Fibroblast of peridontal ligament (primary cell): ENCODE results near the gene NEO1.
A peak's percentile ranks its signal among the peaks of the same experiment; 100 is the strongest.
"Not testable (repeated sequence)": the region's sequence is repeated elsewhere in the genome, so short reads cannot be mapped to it uniquely, and the experiment has no call there.

Experiments
- DNase-seq: peaks from one replicate; pipeline ENCODE4 v3.0.0-alpha.2; 2010; ENCODE audit errors: extremely low read depth

NEO1 gene

GRCh38 chr15:73212424-73212823, 160.2 kb downstream of the NEO1 start:
- peak; percentile 41 for DNase-seq

DNA sequence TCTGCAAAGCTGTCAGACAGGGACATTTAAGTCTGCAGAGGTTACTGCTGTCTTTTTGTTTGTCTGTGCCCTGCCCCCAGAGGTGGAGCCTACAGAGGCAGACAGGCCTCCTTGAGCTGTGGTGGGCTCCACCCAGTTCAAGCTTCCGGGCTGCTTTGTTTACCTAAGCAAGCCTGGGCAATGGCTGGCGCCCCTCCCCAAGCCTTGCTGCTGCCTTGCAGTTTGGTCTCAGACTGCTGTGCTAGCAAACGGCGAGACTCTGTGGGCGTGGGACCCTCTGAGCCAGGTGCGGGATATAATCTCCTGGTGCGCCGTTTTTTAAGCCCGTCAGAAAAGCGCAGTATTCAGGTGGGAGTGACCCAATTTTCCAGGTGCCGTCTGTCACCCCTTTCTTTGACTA, 169.2 kb downstream of the NEO1 start:
- not testable (repeated sequence) for DNase-seq

DNA sequence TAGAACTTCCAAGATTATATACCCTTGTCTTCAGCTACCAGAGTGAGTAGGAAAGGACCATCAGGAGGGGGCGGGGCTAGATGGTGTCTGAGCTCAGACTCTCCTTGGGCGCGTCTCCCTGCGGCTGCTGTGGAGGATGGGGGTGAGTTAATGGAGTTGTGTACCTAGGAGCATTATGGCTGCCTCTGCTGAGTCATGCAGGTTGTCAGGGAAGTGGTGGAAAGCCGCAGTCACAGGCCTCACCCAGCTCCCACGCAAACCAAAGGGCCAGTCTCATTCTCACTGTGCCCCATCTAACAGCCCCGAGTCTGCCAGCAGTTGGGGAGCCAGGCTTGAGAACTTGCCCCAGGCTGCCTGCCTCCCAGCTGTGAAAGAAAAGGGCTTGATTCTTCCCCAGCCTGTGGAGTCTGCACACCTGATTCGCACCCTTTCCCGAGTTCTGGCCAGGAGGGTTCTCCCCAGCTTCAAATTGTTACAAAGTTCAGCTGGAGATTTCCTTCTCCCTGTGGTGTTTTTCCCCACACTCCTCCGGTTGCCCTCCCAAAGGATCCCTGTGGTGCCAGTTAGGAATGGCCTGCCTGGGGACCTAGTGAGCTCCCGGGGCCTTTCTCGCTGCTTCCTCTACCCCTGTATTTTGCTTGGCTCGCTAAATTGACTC, 173.2 kb downstream of the NEO1 start:
- DNase-seq: no peak

GRCh38 chr15:73226093-73226814, 174.0 kb downstream of the NEO1 start:
- DNase-seq: peak; percentile 10

DNA sequence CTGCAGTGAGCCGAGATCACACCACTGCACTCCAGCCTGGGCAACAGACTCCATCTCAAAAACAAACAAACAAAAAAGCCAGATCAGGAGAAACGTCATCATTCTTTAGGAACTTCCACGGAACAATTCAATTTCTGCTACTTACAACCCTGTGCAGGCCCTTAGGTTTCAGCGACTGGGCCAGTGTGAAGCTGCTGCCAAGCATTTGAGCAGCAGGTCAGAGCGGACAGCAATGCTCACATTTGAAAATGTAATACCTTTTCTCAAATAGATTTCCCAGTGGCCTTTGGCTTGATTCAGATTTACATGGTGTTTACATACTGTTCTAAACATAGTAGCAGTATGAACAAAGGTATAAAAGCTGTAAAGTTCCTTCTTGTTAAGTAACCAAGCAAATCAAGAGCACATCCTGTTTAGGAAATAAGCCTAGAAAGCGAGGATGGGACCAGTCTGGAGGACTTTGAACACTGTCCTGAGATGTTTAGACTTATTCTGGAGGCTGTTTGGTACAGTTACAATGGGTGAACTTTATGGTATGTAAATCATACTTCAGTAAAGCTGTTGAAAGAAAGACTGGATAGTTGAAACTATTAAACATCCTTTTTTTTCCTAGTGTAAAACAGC, 175.3 kb downstream of the NEO1 start:
- no peak for DNase-seq

- no peak for DNase-seq
Observed at GRCh38 chr15:73228128-73228646, 175.9 kb downstream of the NEO1 start.

DNA sequence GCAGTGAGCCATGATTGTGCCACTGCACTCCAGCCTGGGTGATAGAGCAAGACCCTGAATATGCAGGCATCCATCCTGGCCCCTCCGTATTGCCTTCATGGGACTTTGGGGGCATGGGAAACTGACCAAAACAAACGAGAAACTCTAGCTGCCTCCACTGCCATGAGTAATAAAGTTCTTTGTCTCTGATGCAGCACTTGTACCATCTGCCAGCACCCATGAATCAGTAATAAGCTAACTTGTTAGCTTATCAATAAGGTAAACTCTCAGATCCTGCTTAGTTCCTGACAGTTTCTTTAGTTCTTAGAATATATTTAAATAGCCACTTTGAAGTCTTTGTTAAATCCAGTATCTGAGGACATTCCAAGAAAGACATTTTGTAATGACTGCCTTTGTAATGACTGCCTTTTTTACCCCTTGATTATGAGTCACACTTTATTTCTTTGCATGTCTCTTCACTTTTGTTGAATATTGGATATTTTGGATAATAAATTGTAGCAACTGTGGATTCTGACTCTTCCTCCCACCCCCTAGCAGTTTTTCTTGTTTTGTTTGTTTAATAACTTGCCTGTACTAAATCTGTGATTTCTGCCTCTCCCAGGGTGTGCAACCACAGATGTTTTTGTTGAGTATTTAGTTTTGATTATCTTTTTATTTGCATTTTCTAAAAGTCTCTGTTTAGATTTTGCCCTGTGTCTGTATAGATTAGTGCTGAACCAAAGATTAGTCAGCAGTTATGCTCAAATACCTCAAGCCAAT, 179.6 kb downstream of the NEO1 start:
- peak; percentile 65 for DNase-seq

DNA sequence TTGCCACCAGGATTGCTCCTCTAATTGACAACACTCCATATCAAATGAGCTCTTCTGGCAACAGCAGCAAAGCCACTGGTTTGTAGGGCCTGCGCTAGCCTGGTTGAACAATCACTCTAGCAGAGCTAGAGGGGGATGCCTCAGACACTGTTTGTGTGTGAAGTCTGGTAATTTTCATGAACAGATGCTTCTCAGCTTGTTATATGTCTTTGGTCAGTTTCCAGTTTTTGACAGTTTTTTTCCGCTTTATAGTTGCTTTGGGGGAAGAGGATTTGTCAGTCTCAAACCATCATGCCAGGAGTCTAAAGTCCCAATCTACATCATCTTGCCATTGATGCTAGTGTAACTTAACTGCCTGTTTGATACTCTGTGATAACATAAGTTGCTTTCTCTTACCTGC, 180.5 kb downstream of the NEO1 start:
- DNase-seq: peak; percentile 13

- no peak for DNase-seq
Observed at GRCh38 chr15:73233623-73234022, 181.4 kb downstream of the NEO1 start.

GRCh38 chr15:73237910-73238309, 185.6 kb downstream of the NEO1 start:
- no peak for DNase-seq

GRCh38 chr15:73239564-73240215, 187.4 kb downstream of the NEO1 start:
- no peak for DNase-seq

GRCh38 chr15:73240866-73241499, 188.7 kb downstream of the NEO1 start:
- DNase-seq: peak; percentile 76

GRCh38 chr15:73244333-73244732, 192.1 kb downstream of the NEO1 start:
- no peak for DNase-seq

DNA sequence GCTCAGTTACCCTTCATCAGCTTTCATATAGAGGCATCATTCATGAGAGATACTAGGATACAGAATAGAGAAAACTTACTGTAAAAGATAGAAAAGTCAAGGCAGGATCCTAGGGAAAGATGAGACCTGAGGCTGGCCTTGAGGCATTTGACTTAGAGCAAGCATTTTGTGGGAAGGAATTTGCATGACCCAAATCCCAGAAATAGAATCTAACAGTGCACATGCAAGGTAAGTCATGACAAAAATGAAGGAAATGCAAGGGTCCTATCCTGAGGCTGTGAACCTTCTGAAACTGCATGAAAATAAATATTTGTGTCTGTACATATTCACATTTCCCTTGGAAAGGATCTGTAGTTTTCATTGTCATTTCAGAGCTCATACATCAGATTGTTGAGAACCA, 194.2 kb downstream of the NEO1 start:
- DNase-seq: no peak

DNA sequence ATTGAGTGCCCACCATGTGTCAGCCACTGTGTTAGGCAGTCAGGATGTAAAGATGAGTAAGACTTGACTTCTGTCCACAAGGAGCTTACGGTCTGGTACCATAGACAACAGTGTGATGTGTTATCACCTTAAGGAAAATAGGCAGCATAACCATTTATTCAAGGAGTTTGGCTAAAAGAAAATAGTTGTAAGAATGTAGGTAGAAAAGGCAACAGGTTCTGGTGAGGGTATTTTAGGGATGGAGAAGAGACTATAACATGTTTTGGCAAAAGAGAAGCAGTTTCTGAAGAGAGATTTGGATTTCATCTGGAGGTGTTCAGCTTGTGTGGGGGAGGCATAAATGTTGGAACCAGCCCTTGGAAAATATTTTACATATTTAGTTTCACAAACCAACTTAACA, 194.6 kb downstream of the NEO1 start:
- DNase-seq: no peak

DNA sequence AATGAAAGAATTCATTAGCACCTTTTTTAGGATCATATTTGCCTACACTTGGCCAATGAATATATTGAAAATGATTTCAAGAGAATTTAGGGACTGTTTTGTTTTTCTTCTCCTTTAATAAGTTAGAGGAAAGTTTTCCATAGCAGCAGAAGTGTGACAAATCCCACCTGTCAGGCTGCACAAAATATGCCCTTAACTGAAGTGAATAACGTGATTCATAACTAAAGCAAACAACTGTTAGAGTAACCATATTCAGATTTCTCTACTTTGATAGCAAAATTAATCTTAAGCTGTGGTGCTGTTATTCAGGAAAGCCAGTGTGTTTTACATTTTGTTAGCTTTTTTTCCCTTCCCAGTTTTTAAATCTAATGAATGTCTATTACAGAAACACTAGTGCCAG, 195.1 kb downstream of the NEO1 start:
- DNase-seq: no peak

DNA sequence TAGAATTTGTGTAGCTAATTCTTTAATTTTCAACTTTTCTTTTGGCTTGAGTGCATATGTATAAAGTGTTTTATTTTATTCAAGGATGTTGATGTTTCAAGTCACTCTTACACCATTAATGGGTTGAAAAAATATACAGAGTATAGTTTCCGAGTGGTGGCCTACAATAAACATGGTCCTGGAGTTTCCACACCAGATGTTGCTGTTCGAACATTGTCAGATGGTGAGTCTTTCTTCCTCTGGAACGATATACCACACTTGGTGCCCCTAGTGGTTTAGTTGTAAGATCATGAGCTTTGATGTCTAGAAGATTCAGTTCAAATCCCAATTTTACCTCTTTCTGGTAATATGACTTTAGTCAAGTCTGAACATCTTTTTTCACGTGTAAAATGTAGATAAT, 197.2 kb downstream of the NEO1 start:
- DNase-seq: no peak

GRCh38 chr15:73254598-73254997, 202.3 kb downstream of the NEO1 start:
- no peak for DNase-seq

GRCh38 chr15:73258271-73259108, 206.2 kb downstream of the NEO1 start:
- no peak for DNase-seq

DNA sequence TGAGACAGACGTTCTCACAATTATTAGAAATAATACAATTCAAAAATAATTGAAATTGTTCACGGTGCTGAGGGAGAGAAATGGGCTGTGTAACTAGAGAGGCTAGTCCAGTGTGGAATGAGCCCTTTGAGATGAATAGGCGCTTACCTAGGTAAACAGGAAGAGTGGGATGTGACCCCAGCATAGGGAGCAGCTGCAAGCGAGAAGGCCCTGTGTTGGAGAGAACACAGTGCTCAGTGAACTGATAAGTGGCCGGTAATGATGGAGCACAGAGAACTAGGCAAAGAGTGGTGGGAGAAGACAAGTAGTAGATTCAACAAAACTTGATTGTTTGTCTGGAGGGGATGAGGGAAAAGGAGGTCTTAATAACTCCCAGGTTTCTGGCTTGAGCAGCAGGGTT, 212.6 kb downstream of the NEO1 start:
- DNase-seq: no peak
